Superior temporal gyrus (tissue), 1 donor: Measurements from ENCODE around the gene PLCB1.
A peak's percentile ranks its signal among the peaks of the same experiment; 100 is the strongest.
"Not testable (repeated sequence)": the region's sequence is repeated elsewhere in the genome, so short reads cannot be mapped to it uniquely, and the experiment has no call there.

Experiments used
- DNase-seq: peaks from one replicate; pipeline ENCODE4 v3.0.0-alpha.2; 2016; ENCODE audit errors: extremely low spot score

Gene PLCB1

DNA sequence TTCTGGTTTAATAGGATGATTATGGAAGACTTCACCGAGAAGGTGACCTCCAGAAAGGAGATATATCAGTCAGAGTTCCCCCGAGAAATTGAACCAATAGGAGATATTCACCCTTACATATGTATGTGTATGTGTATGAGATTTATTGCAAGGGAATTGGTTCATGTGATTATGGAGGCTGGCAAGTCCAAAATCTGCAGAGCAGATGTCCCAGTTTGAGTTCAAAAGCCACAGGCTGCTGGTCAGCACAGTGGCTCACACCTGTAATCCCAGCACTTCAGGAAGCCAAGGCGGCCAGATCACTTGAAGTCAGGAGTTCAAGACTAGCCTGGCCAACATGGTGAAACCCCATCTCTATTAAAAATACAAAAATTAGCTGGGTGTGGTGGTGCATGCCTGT is 702.2 kb downstream of the PLCB1 start:
- DNase-seq, result not testable (repeated sequence)

DNA sequence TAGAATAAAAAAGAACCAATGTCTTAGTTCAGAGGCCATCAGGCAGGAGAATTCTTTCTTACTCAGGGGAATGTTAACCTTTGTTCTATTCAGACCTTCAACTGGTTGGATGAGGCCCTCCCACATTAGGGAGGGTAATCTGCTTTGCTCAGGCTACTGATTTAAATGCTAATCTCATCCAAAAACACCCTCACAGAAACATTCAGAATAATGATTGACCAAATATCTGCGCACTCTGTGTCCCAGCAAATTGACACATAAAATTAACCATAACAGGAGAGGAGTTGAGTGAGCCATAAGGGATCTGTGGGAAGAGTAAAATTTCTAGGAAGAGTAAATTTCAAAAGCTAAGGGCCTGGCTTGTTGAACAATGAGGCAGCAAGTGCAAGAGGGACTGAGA is 702.8 kb downstream of the PLCB1 start:
- DNase-seq, result no peak

DNA sequence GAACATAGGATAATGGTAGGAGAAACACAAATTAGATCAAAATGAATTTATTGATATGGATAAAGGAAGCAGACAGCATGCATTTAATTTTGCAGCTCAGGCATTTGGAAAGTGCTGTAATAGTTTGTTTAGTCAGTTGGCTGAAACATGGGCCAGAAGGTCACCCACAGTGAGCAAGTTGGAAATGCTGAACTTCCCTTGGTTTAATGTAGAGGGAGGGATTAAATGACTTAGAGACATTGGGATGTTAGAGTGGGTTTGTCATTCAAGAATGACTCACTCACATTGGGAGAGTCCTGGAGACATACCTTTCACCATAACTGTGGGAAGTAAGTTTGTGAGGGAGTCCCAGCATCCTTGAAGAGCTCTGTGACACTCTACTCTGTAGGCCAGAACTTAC is 705.3 kb downstream of the PLCB1 start:
- DNase-seq, result no peak

DNA sequence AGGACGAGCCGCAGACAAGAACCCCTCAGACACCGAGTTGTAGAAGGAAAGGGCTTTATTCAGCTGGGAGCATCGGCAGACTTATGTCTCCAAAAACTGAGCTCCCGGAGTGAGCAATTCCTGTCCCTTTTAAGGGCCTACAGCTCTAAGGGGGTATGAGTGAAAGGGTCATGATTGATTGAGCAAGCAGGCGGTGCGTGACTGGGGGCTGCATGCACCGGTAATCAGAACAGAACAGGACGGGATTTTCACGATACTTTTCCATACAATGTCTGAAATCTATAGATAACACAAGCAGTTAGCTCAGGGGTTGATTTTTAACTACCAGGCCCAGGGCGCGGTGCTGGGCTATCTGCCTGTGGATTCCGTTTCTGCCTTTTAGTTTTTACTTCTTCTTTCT is 710.5 kb downstream of the PLCB1 start:
- no peak for DNase-seq

DNA sequence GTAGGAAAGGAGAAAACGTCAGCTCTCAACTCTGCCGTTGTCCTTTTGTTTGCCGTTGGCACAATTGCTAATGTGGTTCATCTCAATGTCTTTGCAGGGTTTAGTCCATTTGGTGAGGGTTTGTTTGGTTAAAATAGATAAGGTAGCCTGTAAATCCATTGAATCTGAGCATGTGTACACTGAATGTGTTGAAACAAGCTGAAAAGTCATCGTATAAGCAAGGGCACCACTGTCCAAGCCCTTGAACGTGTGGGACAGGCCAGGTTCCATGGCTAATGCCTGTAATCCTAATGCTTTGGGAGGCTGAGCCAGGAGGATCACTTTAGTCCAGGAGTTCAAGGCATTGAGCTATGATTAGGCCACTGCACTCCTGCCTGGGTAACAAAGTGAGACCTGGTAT is 712.1 kb downstream of the PLCB1 start:
- no peak for DNase-seq

DNA sequence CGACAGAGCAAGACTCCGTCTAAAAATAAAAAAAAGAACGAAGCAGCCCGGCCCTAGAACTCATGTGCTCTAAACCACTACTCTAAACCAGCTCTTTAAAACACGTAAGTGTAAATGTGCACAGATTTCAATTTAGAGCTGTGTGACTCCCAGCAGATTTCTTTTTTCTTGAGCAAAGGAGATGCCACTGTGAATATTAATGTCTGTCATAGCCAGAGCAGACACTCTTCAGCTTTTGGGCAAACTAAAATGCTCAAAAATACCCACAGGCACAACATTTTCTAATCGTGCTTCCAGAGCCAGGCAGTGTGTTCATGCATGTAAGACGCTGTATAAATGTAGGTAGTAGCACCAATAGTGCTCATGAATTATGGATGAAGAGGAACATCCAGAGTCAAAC is 717.9 kb downstream of the PLCB1 start:
- DNase-seq, result no peak

DNA sequence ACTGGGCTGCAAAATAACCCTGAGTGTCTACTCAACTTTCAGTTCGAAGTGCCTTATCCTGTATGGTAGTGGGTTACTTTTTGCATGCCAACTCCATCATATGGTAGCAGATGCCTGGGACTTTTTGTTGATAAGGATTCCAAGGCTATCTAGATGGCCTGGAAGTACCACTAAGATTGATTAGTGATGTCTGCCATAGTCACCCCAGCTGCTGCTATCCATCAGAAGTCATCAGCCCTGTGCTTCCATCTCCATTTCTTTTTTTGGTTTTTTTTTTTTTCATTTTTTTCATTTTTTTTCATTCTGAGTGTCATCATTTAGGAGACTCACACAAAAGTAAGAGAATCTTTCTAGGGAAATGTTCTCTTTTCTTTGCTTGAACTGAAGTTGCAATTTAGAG is 719.4 kb downstream of the PLCB1 start:
- no peak for DNase-seq

DNA sequence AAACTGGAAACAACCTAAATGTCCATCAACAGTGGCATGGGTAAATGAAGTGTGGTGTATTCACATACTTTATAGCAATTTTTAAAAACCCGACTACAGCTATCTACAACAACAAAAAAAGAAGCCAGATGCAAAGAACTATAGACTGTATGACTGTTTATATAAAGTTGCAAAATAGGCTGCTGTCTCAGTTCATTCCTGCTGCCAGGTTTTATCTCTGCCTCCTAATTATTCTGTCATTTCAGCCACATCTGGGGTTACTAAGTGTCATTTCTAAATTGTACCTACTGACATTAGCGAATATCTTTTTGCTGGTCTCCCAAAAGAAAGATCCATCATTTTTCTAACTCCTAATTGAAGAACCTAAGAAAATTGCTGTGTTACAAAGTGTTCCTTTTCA is 719.9 kb downstream of the PLCB1 start:
- DNase-seq, result not testable (repeated sequence)

DNA sequence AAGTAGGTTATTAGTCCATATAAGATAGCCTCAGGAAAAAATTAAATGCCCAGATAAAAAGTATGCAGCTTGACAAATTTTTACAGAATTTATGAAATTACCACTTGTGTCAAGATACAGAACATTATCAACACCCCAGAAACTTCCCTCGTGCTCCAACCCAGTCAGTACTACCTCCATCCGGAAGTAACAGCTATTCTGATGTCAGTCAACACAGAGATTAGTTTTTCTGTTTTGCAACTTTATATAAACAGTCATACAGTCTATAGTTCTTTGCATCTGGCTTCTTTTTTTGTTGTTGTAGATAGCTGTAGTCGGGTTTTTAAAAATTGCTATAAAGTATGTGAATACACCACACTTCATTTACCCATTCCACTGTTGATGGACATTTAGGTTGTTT is 721.1 kb downstream of the PLCB1 start:
- DNase-seq, result not testable (repeated sequence)

DNA sequence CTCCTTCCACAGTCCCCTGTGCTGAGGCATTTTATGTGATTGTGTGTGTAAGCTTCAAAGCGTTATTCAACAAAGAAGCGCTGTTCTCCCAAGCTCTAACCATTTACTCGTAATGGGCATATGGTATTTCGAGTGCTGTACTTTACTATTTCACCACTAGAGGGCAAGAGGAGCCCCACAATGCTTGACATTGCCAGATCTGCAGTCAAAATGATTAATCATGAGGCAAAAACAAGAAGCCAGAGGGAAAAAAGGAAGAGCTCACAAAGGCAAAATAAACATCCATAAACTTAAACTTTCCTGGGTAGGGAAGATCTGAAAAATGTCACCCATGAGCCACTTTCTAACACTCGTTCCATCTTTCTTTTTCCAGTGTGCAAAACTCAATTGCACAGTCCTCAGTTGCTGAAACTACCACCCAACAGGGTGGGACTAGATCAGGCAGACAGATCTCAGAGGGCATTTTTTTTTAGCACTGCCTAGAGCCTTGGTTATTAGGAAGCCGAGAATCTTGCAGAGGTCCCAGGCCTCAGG is 721.8 kb downstream of the PLCB1 start:
- DNase-seq, result peak; percentile 96

DNA sequence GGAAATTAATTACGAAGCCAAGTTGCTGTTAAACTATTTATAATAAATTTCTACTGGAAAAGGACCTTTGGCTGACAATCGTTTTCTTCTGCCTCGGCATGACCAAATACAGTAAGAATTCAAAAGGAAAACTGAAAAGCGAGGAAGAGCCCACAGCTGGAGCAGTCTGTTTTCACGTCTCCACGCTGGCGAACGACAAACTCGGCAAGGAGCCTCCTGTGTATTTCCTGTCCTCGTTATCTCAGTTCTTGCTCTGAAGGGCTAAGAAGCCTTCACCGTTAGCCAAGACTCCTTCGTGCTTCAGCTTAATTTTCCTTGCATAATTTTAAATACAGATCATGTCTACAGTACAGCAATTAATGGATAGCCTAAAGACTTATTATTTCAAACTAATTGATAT is 722.5 kb downstream of the PLCB1 start:
- DNase-seq, result no peak

DNA sequence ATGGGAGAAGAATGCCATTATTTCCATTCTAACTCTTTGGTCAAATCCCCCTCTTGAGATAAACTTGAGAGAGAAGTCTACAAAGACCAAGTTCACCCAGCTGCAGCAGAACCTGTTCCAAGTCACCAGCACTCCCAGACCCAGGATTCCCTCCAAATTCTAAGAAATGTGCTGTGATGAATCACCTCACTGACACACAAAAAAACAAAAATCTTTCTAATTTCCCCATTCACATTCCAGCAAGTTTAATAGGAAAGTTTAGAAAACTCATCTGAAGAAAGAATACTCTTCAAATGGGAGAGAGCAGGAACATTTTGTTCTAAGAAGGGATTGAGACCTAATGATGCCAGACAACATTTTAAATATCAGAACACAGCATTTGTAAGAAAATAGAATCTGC is 723.2 kb downstream of the PLCB1 start:
- DNase-seq, result no peak

DNA sequence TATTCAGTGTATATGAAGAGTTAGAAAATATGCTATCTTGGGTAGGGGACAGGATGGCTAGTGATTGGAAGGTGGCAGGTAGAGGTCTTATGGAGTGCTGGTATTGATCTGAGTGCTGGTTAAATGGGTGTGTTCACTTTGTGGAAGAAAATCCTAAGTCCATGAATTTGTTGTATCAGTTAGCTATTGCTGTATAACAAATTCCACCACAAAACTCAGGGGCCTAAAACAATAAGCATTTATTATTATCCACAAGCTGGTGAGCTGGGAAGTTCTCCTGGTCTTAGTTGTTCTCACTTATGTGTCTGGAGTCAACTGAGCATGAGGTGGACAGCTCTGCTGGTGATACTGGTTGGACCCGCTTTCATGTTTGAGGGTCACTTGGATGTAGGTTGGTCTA is 724.6 kb downstream of the PLCB1 start:
- no peak for DNase-seq

DNA sequence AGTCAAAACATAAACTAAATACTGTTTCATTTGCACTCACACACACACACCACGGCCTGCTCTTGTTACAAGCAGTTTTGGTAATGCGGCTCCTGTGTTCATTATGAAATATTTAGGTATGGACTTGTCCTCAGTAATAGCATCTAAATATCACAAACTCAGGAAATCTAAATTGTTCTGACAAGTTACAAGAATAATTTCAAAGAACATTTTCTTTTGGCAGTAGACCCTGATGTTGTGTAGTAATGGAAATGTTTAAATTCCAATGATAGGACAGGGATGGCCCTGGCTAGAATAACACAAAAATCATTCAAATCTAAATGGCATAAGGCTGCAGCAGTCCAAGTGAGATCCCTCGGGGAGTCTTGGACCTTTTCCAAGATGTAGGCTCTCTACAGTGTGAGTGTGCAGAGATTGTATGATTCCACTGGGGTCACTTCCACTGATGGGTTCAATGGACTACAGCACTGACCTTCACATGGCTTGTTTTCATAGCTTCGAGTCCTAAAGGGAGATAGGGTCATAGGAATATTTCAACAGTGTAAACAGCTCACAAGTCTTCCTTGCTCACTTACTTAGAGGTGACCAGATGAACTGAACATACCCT is 726.2 kb downstream of the PLCB1 start:
- no peak for DNase-seq

DNA sequence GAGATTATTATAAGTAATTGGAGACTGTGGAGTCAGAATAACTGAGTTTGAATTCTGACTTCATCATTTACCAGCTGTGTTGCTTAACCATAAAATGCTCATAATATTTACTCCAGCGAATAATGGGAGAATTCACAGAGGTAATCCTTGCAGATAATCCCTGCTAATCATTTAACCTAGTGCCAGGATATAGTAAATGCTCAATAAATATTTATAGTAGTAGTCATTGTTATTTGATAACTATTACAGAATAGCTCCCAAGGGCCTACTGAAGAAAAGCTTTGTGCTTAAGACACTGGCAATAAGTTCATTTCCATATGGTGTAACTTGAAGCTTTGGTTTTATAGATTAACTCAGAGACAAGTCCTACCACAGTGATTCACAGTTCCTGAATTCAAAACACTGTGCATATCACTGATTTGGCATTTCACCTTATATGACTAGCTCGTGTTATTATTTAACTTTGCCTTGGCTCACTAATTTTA is 728.0 kb downstream of the PLCB1 start:
- no peak for DNase-seq

DNA sequence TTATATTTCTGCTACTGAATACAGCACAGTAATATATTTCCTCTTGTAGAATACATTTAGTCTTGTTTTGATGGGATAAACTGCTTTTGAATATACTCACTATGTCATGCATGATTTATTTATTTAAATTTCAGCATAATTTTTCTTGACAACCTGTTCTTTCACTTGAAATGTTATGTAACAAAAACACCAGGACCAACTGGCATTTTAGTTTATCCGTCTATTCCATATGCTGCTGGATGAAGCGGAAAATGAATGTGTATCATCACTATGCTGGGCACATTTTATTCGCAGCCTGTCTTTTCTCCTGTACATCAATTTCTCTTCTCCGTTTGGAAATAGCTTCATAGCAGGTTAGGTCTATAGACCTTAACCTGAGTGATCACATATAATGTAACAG is 730.0 kb downstream of the PLCB1 start:
- no peak for DNase-seq

DNA sequence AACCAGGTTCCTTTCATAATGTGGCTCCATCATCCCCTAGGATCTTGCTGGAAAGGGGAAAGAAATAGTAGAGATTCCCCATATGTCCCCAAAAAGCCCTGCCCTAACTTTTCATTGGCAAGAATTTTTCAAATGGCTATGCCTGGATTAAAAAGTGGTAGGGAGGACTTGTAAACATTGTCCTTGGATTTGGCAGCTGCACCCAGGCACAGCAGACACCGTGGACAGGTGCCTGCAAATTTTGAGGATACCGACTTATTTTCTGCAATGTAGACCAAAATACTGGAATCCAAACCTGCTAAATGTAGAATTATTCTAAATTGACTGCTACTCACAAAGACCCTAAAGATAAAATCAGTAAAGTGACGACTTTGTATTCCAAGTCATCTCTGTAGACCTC is 733.6 kb downstream of the PLCB1 start:
- no peak for DNase-seq

DNA sequence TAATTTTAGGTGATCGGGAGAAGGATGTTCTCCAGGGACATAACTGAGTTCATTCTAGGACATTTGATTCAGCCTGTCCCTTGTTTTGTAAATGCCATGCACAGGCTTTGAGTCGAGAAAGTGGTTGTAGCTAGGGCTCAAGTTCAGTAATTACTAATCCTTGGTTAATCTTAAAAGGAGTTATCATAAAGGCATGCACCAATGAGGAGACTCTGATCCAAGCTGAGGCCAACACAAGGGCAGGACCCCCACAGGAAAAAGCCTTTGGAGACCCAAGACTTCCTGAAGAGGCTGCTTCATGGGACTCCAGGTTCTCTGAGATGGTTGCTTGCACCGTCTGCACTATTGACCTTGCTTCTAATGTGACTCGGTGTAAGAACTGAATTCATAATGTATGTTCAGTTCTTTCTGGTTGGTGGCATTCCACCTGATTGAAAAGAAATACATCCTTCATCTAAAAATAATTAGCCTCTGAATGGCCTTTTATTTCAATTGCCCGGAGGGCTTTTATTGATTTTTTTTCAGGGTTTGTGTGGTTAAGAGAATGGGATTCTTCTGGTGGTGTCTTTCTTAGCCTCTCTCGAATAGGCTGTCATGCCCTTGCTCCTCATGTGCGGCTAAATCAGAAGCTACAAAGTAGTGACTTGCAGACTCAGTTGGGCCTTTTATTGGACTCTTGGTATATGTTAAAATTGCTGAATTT is 735.1 kb downstream of the PLCB1 start:
- no peak for DNase-seq

DNA sequence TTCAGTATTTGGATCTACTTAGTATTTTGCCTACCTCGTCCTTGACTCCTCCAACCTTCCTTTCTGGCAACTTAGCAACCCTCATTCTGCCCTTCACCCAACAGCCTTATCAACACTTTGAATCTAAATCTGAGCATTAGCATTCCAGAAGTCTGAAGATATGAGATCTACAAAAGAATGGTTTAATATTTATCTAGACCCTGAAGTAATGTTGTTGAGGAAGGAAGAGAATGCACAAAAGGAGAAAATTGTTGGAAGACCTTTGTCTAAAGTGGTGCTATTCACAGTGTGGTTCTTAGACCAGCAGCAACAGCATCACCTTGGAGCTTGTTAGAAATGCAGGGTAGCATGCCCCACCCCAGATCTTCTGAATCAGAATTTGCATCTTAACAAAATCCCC is 738.6 kb downstream of the PLCB1 start:
- DNase-seq, result no peak

DNA sequence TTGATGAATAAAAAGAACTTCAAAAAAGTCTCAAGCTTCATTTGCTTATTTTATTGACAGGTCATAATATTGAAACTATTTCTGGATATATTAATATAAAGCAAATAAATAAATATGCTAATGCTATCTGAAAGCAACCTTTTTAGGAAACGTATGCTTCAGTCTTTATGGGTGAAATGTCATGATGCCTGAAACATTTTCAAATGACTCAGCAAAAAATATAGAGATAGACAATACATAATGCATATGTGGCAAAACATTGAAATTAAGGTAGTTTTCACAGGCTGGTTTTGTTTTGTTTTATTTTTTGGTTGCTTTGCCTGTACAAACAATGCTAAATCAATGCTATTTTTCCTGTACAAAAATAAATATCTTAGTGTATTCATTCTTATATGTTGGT is 742.4 kb downstream of the PLCB1 start:
- DNase-seq, result no peak

DNA sequence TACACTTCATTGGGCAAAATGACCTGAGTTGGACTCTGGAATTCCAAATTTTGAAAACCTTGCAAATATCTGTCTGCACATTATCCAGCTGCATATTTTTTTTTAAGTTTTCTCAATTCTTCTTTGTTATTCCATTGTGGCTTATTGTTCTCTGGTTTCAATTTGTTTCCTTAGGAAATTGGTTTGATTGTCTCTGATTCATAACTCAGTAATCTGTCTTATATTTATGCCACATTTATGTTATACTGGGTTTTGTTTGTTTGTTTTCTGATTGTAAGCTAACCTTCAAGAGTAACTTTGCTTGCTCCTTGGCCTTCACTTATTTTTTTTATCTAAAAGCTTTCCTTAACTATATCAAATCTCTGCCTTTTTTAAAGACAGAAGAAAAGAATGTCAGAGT is 743.5 kb downstream of the PLCB1 start:
- no peak for DNase-seq

DNA sequence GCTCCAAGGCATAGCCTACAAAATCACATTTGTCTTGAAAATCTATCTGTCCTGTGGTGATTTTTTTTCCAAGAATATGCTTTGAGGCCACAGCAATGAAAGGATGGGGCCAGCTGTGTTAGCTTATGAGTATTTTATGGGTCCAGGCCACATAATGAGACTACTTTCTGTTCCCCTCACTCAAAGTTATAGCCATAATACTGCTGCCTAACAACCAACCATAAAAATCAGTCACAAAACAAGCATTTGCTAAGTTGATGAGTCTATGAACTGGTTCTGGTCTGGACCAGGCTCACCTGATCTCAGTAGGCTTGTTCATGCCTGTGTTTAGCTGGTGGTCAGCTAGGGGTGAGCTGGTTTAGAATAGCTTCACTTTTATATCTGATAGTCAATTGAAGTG is 744.3 kb downstream of the PLCB1 start:
- DNase-seq, result no peak

DNA sequence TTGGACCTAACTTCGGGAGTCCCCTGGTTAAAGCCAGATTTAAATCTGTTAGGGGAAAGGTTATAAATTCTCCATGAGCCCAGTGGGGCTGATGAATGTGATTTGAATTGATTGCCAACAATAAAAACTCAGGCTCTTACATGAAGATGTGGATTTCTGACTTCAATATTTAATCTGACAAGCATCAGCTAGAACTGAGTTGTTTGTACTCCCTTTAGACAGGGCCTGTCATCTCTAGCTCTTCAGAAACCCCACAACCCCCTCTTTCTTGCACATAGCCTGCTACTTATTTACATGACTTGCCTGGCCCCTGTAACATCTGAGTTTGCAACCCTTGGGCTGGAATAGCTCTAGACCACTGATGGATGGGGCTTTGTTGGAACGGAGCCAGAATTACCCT is 745.2 kb downstream of the PLCB1 start:
- DNase-seq, result no peak

DNA sequence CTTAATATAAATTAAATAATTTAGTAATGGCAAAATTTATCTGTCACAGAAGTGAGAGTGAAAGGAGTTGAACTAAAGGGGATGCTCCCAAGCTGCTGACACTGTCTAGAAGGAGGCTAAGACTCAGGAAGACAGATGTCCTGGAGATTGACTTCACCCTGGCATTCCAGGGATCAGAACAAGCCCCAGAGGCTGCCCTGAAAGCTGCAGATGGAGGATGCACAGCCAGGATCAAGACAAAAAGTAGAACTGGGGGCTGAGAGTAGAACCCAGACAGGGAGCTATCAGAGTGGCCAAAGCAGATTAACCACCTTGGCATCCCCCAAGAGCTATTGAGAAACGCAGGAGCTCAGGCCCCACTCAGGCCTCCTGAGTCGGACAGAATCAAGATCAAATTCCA is 747.6 kb downstream of the PLCB1 start:
- no peak for DNase-seq
